NB4 (cell line): Measurements from ENCODE around the gene SMAD4.

Experiments
- MYC ChIP-seq: IDR thresholded peaks from 2 replicates; pipeline ENCODE4 v1.6.1; 2011; ENCODE audit warnings: low read depth, low read length
- POLR2A ChIP-seq: IDR thresholded peaks from 2 replicates; pipeline ENCODE4 v1.6.1; 2011; ENCODE audit warnings: mild to moderate bottlenecking; ENCODE audit not compliant: insufficient read length; ENCODE audit errors: extremely low read depth

GRCh38 chr18:51077217-51077616 is 47.2 kb downstream of the SMAD4 start:
- TF ChIP-seq MYC (no peak), POLR2A (no peak)
